GM23338 (cell line): ENCODE measurements around the gene RBMS2.
"Not testable (repeated sequence)": the region's sequence is repeated elsewhere in the genome, so short reads cannot be mapped to it uniquely, and the experiment has no call there.

Experiments used
- CREB1 ChIP-seq: fragments of 250-450 bp; sonication (Bioruptor Pico); IDR thresholded peaks from 2 replicates; pipeline ENCODE4 v1.5.0; 2020; ENCODE audit warnings: low read depth, mild to moderate bottlenecking, moderate library complexity
- EZH2 ChIP-seq: fragments of 200-600 bp; sonication (generic); IDR thresholded peaks from one replicate; pipeline ENCODE4 v1.8.0; 2017; ENCODE audit warnings: antibody characterized with exemption, mild to moderate bottlenecking, low read depth; ENCODE audit not compliant: unreplicated experiment
- EZH2phosphoT487 ChIP-seq: fragments of 200-600 bp; sonication (generic); IDR thresholded peaks from one replicate; pipeline ENCODE4 v1.8.1; 2018; ENCODE audit warnings: antibody characterized with exemption; ENCODE audit not compliant: unreplicated experiment
- POLR2AphosphoS5 ChIP-seq: IDR thresholded peaks from 2 replicates; pipeline ENCODE4 v1.6.1; 2016; ENCODE audit warnings: antibody characterized with exemption, low read depth
- TF ChIP-seq, protein P1 (sequence below), 2 experiments: fragments of 200-600 bp in 1 of 2; sonication (generic) in 1 of 2; conservative IDR thresholded peaks; 2 replicates each; pipeline versions ENCODE4 v1.5.1 to v1.6.1; 2016 to 2017; ENCODE audit warnings: antibody characterized with exemption in 2 of 2, low read depth in 2 of 2, mild to moderate bottlenecking in 2 of 2, moderate library complexity in 1 of 2
- TF ChIP-seq, protein P2 (sequence below): IDR thresholded peaks from one replicate; pipeline ENCODE4 v1.6.1; 2018; ENCODE audit warnings: antibody characterized with exemption; ENCODE audit not compliant: unreplicated experiment

DNA sequence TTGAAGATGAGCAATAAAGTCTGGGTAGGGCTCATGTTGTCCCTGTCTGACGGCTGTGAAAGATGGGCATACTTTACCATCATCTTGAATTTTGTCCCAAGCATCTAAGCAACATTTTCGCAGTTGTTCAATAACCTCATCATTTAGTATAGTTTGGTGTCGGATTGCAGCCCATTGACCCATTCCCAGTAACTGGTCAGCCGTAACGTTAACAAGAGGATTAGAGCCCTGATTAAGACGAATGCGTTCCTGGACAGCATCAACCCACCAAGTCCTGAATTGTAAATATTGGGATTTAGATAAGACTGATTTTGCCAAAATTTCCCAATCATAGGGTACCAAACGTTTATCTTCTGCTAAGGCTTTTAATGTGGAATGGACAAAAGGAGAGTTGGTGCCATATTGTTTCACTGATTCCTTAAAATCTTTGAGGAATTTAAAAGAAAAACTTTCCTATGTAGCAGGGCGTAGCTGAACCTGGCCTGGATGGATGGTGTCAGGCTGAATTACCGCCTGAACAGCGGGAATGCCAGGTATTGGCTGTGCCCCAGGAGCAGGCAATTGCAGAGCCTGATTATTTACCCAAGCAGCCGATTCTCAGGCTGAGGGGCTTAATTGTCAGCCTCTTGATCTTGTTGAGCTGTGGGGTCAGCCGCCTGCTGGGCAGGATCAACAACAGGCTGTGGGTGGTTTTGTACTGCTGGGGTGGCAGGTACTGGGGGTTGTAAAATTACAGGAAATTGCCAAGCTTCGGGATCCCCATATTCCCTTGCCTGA, 23.3 kb upstream of the RBMS2 start:
- TF ChIP-seq, protein P1, sequence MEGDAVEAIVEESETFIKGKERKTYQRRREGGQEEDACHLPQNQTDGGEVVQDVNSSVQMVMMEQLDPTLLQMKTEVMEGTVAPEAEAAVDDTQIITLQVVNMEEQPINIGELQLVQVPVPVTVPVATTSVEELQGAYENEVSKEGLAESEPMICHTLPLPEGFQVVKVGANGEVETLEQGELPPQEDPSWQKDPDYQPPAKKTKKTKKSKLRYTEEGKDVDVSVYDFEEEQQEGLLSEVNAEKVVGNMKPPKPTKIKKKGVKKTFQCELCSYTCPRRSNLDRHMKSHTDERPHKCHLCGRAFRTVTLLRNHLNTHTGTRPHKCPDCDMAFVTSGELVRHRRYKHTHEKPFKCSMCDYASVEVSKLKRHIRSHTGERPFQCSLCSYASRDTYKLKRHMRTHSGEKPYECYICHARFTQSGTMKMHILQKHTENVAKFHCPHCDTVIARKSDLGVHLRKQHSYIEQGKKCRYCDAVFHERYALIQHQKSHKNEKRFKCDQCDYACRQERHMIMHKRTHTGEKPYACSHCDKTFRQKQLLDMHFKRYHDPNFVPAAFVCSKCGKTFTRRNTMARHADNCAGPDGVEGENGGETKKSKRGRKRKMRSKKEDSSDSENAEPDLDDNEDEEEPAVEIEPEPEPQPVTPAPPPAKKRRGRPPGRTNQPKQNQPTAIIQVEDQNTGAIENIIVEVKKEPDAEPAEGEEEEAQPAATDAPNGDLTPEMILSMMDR (conservative IDR thresholded peaks at IDR 0.05; ENCODE audit: low read depth in 2 of 2) = not testable (repeated sequence)
- not testable (repeated sequence) for TF ChIP-seq POLR2AphosphoS5, EZH2phosphoT487, EZH2, CREB1
- TF ChIP-seq, protein P2, sequence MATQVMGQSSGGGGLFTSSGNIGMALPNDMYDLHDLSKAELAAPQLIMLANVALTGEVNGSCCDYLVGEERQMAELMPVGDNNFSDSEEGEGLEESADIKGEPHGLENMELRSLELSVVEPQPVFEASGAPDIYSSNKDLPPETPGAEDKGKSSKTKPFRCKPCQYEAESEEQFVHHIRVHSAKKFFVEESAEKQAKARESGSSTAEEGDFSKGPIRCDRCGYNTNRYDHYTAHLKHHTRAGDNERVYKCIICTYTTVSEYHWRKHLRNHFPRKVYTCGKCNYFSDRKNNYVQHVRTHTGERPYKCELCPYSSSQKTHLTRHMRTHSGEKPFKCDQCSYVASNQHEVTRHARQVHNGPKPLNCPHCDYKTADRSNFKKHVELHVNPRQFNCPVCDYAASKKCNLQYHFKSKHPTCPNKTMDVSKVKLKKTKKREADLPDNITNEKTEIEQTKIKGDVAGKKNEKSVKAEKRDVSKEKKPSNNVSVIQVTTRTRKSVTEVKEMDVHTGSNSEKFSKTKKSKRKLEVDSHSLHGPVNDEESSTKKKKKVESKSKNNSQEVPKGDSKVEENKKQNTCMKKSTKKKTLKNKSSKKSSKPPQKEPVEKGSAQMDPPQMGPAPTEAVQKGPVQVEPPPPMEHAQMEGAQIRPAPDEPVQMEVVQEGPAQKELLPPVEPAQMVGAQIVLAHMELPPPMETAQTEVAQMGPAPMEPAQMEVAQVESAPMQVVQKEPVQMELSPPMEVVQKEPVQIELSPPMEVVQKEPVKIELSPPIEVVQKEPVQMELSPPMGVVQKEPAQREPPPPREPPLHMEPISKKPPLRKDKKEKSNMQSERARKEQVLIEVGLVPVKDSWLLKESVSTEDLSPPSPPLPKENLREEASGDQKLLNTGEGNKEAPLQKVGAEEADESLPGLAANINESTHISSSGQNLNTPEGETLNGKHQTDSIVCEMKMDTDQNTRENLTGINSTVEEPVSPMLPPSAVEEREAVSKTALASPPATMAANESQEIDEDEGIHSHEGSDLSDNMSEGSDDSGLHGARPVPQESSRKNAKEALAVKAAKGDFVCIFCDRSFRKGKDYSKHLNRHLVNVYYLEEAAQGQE = not testable (repeated sequence)
